GM10266 (cell line): ENCODE results near the gene ODAD2.

Source experiments
- DNase-seq: peaks from one replicate; pipeline ENCODE4 v3.0.0; 2012; ENCODE audit errors: extremely low spot score
- TF ChIP-seq, protein P1 (sequence below): IDR thresholded peaks from 2 replicates; pipeline ENCODE4 v1.5.1; 2012; ENCODE audit warnings: mild to moderate bottlenecking, low read depth; ENCODE audit not compliant: control insufficient read depth, insufficient read depth; ENCODE audit errors: missing control alignments

The ODAD2 gene

GRCh38 chr10:27816320-27816719 lies 182.6 kb downstream of the ODAD2 start:
- DNase-seq: no peak
- TF ChIP-seq, protein P1, sequence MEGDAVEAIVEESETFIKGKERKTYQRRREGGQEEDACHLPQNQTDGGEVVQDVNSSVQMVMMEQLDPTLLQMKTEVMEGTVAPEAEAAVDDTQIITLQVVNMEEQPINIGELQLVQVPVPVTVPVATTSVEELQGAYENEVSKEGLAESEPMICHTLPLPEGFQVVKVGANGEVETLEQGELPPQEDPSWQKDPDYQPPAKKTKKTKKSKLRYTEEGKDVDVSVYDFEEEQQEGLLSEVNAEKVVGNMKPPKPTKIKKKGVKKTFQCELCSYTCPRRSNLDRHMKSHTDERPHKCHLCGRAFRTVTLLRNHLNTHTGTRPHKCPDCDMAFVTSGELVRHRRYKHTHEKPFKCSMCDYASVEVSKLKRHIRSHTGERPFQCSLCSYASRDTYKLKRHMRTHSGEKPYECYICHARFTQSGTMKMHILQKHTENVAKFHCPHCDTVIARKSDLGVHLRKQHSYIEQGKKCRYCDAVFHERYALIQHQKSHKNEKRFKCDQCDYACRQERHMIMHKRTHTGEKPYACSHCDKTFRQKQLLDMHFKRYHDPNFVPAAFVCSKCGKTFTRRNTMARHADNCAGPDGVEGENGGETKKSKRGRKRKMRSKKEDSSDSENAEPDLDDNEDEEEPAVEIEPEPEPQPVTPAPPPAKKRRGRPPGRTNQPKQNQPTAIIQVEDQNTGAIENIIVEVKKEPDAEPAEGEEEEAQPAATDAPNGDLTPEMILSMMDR: no peak

GRCh38 chr10:27815846-27816245 lies 183.0 kb downstream of the ODAD2 start:
- DNase-seq: no peak
- TF ChIP-seq, protein P1: no peak

DNA sequence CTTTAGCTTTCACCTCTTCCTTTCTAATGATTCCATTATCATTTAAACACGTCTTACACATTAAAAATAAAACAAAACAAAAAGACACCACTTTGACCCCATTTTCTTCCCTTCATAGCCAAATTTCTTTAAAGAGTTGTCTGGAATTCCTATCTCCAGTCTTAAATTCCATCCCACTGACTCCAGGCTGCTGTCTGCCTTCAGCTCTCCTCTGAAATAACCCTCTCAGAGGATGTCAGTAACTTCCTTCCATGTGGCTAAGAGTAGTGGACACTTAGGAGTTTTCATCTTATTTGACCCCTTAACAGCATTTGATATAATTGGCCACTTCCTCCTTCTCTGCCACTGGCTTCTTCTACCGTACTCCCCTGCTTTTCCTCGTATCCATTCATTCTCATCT lies 183.6 kb downstream of the ODAD2 start:
- no peak for DNase-seq
- TF ChIP-seq, protein P1: no peak

DNA sequence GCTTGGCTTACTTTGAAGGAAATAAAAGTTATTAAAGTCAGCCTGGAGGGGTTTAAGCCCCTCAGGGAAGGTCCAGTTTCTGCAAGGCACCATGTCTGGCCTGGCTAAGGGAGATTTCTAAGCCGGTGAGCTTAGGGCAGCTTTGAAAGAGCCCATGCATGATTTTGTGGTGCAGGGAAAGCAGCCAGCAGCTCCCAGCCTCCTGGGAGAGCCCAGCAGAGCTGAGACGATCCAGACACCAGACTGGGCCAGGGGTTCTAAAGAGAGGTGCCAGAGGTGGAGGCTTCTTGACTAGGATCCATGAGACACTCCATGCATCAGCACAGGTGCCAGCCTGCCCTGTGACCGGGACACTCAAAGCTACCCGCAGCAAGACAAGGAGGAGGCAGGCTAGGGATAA lies 193.7 kb downstream of the ODAD2 start:
- DNase-seq: no peak
- TF ChIP-seq, protein P1: no peak

- TF ChIP-seq, protein P1: no peak
- no peak for DNase-seq
Measured at GRCh38 chr10:27804136-27804535, 194.7 kb downstream of the ODAD2 start.

GRCh38 chr10:27801171-27801785 lies 197.6 kb downstream of the ODAD2 start:
- TF ChIP-seq, protein P1: no peak
- DNase-seq: no peak

- no peak for DNase-seq
- TF ChIP-seq, protein P1: no peak
Measured at GRCh38 chr10:27799046-27799445, 199.8 kb downstream of the ODAD2 start.
